ENCODE results near the gene TMEM37. TPM values are rescaled to one million over a fixed set of nuclear protein-coding genes. Genes with fewer than 3 reads are reported as not detected.

The TMEM37 gene
- total and polyA plus RNA-seq, 2 of the 13 experiments (the other 11 are each of a cell fraction or from before 2014, with no cell fraction given), result 37.7 to 115 TPM

GRCh38 chr2:119393971-119394748, 37.5 kb upstream of the TMEM37 start:
- H3K27me3 ChIP-seq (ENCODE audit: control insufficient read depth in 1 of 2, insufficient read depth in 2 of 2, low read length in 2 of 2), result peaks cover 1 to 36% of the 10 kb centered on the region in 2 experiments
- in situ Hi-C loops (cut with HindIII; ENCODE audit: extremely low pct_ligation_motif_present, low pct_unique_long_range_greater_than_20kb) (no loop called here), intact Hi-C loops (cut with micrococcal nuclease; ENCODE audit: unreplicated experiment) (no loop called here)
- FAIRE-seq (no peak), DNase-seq (ENCODE audit: low spot score) (no peak), ATAC-seq (no peak)
- 0 out of 2 replicates have a peak, but pooled peaks cover 3% of the 10 kb centered on the region for H3K4me1 ChIP-seq (ENCODE audit: insufficient read depth, low read length)
- no peak overlapping the region for H3K9ac ChIP-seq (ENCODE audit: insufficient read depth, low read depth, low read length)
- H3K36me3 ChIP-seq (replicated peaks in 1 of 2; ENCODE audit: control insufficient read depth in 1 of 2, insufficient read depth in 2 of 2, low read length in 2 of 2), result no peaks in the 10 kb centered on the region
- no peak overlapping the region for H3K27ac ChIP-seq (ENCODE audit: extremely low read length, insufficient read depth, low read length)
- ChIA-PET POLR2A (no interaction called here), CTCF (ENCODE audit: low intra/inter-chr PET ratio, low total read pairs) (no interaction called here)
- no peak overlapping the region for H3K4me2 ChIP-seq (ENCODE audit: low read depth, low read length)
- TF ChIP-seq RFX5 (IDR thresholded peaks at IDR 0.05; ENCODE audit: low read depth, low read length), result no peak
- peak; percentile 56; the same call in 1 of the 2 replicates for TF ChIP-seq ZBTB40 (IDR thresholded peaks at IDR 0.05)
- TF ChIP-seq ZBTB40 (CRISPR knock-in tag; IDR thresholded peaks at IDR 0.05), result peak; percentile 67; the same call in 1 of the 2 replicates
- WGBS (ENCODE audit: low lambda C conversion rate), result 59% methylated on average over 3 of the region's 3 CpGs
- H2AFZ ChIP-seq (ENCODE audit: low read length), result no peak overlapping the region
- H3K79me2 ChIP-seq (ENCODE audit: insufficient read depth, low read length), result no peaks in the 10 kb centered on the region
- no TSS peak for BruUV-seq (replicated peaks)
- H3K9me3 ChIP-seq (ENCODE audit: low read length), result no peaks in the 10 kb centered on the region
- H4K20me1 ChIP-seq (ENCODE audit: insufficient read depth, low read length), result no peaks in the 10 kb centered on the region
- no peak overlapping the region for H3K4me3 ChIP-seq (replicated peaks in 1 of 3; ENCODE audit: insufficient read depth in 1 of 3, low read depth in 2 of 3, low read length in 3 of 3)

Measured in HepG2 (cell line).